ENCODE results near the gene TBC1D32.

DNA sequence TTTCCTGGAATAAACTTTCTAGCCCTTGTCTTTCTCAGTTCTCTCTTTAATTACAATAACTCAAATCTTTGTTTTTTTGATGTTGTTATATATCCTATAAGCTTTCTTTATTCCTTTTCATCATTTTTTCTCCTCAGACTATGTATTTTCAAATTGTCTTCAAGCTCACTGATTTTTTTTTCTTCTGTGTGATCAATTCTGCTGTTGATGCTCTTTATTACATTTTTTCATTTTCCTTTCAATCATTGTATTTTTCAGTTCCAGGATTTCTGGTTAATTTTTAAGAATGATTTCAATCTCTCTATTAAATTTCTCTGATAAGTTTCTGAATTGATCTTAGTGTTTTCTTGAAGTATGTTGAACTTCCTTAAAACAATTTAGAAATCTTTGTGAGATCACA is 209.7 kb downstream of the TBC1D32 start:
- TF ChIP-seq, protein P1, sequence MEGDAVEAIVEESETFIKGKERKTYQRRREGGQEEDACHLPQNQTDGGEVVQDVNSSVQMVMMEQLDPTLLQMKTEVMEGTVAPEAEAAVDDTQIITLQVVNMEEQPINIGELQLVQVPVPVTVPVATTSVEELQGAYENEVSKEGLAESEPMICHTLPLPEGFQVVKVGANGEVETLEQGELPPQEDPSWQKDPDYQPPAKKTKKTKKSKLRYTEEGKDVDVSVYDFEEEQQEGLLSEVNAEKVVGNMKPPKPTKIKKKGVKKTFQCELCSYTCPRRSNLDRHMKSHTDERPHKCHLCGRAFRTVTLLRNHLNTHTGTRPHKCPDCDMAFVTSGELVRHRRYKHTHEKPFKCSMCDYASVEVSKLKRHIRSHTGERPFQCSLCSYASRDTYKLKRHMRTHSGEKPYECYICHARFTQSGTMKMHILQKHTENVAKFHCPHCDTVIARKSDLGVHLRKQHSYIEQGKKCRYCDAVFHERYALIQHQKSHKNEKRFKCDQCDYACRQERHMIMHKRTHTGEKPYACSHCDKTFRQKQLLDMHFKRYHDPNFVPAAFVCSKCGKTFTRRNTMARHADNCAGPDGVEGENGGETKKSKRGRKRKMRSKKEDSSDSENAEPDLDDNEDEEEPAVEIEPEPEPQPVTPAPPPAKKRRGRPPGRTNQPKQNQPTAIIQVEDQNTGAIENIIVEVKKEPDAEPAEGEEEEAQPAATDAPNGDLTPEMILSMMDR (conservative IDR thresholded peaks at IDR 0.05 in 1 of 2, IDR thresholded peaks at IDR 0.05 in 1 of 2; ENCODE audit: low read depth in 1 of 2, low read length in 2 of 2): no peak
- TF ChIP-seq EZH2 (IDR thresholded peaks at IDR 0.05; ENCODE audit: low read length, missing control alignments): no peak
